Mesenchymal stem cell (in vitro differentiated cells and primary cell): ENCODE data around the gene LPCAT1.

Experiments used
- DNase-seq: peaks from one replicate; pipeline ENCODE4 v3.0.0-alpha.2; 2013
- H2AFZ ChIP-seq: one replicate; pipeline ENCODE4 v1.6.1; 2013; ENCODE audit warnings: low read depth, mild to moderate bottlenecking, control low read depth, inconsistent platforms, low read length, moderate library complexity
- H2AK5ac ChIP-seq: 2 replicates; pipeline ENCODE4 v1.6.1; 2013; ENCODE audit warnings: low read length, moderate library complexity, mild to moderate bottlenecking, inconsistent platforms; ENCODE audit not compliant: severe bottlenecking
- H2BK120ac ChIP-seq: one replicate; pipeline ENCODE4 v1.6.1; 2013; ENCODE audit warnings: low read depth, mild to moderate bottlenecking, inconsistent platforms, low read length, moderate library complexity
- H2BK12ac ChIP-seq, 2 experiments: one replicate each; pipeline ENCODE4 v1.6.1; 2013; ENCODE audit warnings: inconsistent platforms in 2 of 2, low read length in 2 of 2, mild to moderate bottlenecking in 2 of 2, moderate library complexity in 2 of 2, control low read depth in 1 of 2
- H2BK15ac ChIP-seq: one replicate; pipeline ENCODE4 v1.6.1; 2013; ENCODE audit warnings: mild to moderate bottlenecking, low read depth, inconsistent platforms; ENCODE audit not compliant: poor library complexity, severe bottlenecking
- H2BK5ac ChIP-seq: 2 replicates; pipeline ENCODE4 v1.6.1; 2013; ENCODE audit warnings: low read depth, mild to moderate bottlenecking, low read length, control low read depth, inconsistent platforms; ENCODE audit not compliant: poor library complexity, severe bottlenecking
- H3K14ac ChIP-seq, 2 experiments: one replicate each; pipeline ENCODE4 v1.6.1; 2013; ENCODE audit warnings: inconsistent platforms in 2 of 2, low read length in 2 of 2, control low read depth in 1 of 2, mild to moderate bottlenecking in 1 of 2, moderate library complexity in 1 of 2
- H3K18ac ChIP-seq, 2 experiments: one replicate each; pipeline ENCODE4 v1.6.1; 2013; ENCODE audit warnings: inconsistent platforms in 2 of 2, low read length in 2 of 2, control low read depth in 1 of 2, low read depth in 1 of 2, mild to moderate bottlenecking in 1 of 2
- H3K23ac ChIP-seq, 2 experiments: one replicate each; pipeline ENCODE4 v1.6.1; 2013; ENCODE audit warnings: inconsistent platforms in 2 of 2, low read length in 2 of 2, mild to moderate bottlenecking in 2 of 2, moderate library complexity in 2 of 2, control low read depth in 1 of 2
- H3K27ac ChIP-seq: 2 replicates; pipeline ENCODE4 v1.5.1; 2013; ENCODE audit warnings: mild to moderate bottlenecking, moderate library complexity, low read length, control low read depth, inconsistent platforms; ENCODE audit not compliant: poor library complexity, severe bottlenecking
- H3K27me3 ChIP-seq, 2 experiments: 2 replicates each; pipeline versions ENCODE4 v1.6.1 to v1.7.0; 2013; ENCODE audit warnings: low read length in 2 of 2, mild to moderate bottlenecking in 2 of 2, moderate library complexity in 2 of 2, control low read depth in 1 of 2, inconsistent platforms in 1 of 2; ENCODE audit not compliant: control insufficient read depth in 1 of 2, insufficient read depth in 1 of 2
- H3K36me3 ChIP-seq, 2 experiments: 2 replicates each; pipeline versions ENCODE4 v1.6.1 to v1.7.0; 2013; ENCODE audit warnings: low read length in 2 of 2, control low read depth in 1 of 2, inconsistent platforms in 1 of 2, low read depth in 1 of 2, mild to moderate bottlenecking in 1 of 2; ENCODE audit not compliant: insufficient read depth in 2 of 2, control insufficient read depth in 1 of 2
- H3K4ac ChIP-seq, 2 experiments: one replicate each; pipeline ENCODE4 v1.6.1; 2013; ENCODE audit warnings: inconsistent platforms in 2 of 2, low read length in 2 of 2, mild to moderate bottlenecking in 2 of 2, moderate library complexity in 2 of 2, control low read depth in 1 of 2, low read depth in 1 of 2
- H3K4me1 ChIP-seq: 2 replicates; pipeline ENCODE4 v1.6.1; 2013; ENCODE audit warnings: low read depth, low read length, control low read depth; ENCODE audit not compliant: control insufficient read depth, insufficient read depth
- H3K4me2 ChIP-seq: 2 replicates; pipeline ENCODE4 v1.6.1; 2013; ENCODE audit warnings: low read length, mild to moderate bottlenecking, inconsistent platforms; ENCODE audit not compliant: poor library complexity, severe bottlenecking
- H3K4me3 ChIP-seq, 2 experiments: 2 replicates each; pipeline versions ENCODE4 v1.5.1 to v1.7.0; 2013; ENCODE audit warnings: low read length in 2 of 2, mild to moderate bottlenecking in 2 of 2, control low read depth in 1 of 2, low read depth in 1 of 2; ENCODE audit not compliant: insufficient read depth in 1 of 2
- H3K79me1 ChIP-seq: replicated peaks from 2 replicates; pipeline ENCODE4 v1.6.1; 2013; ENCODE audit warnings: mild to moderate bottlenecking, control low read depth, low read length, inconsistent platforms; ENCODE audit not compliant: poor library complexity, severe bottlenecking
- H3K9ac ChIP-seq: 2 replicates; pipeline ENCODE4 v1.7.0; 2013; ENCODE audit warnings: mild to moderate bottlenecking, low read length, moderate library complexity
- H3K9me3 ChIP-seq: 2 replicates; pipeline ENCODE4 v1.7.0; 2013; ENCODE audit warnings: mild to moderate bottlenecking, low read length; ENCODE audit not compliant: control insufficient read depth
- H4K8ac ChIP-seq: one replicate; pipeline ENCODE4 v1.6.1; 2013; ENCODE audit warnings: inconsistent platforms, mild to moderate bottlenecking, low read length, moderate library complexity
- H4K91ac ChIP-seq: one replicate; pipeline ENCODE4 v1.6.1; 2013; ENCODE audit warnings: mild to moderate bottlenecking, low read length, inconsistent platforms
- WGBS: methylation state at CpG from one replicate; pipeline ENCODE4 v1.1.7; 2013; ENCODE audit warnings: mixed read lengths; 5-methylcytosine and 5-hydroxymethylcytosine counted together

Gene LPCAT1

GRCh38 chr5:1526681-1527131, 2.9 kb upstream of the LPCAT1 start:
- H3K4ac ChIP-seq, result no peak overlapping the region
- no peak overlapping the region for H3K4me2 ChIP-seq
- no peak overlapping the region for H2BK15ac ChIP-seq
- no peak overlapping the region for H3K23ac ChIP-seq
- no peak overlapping the region for H3K4me3 ChIP-seq
- no peak overlapping the region for H3K27ac ChIP-seq
- no peak overlapping the region for H4K8ac ChIP-seq
- peaks cover 2% of the 10 kb centered on the region for H3K79me1 ChIP-seq
- H2AFZ ChIP-seq, result no peak overlapping the region
- H2BK120ac ChIP-seq, result no peak overlapping the region
- no peak overlapping the region for H4K91ac ChIP-seq
- DNase-seq, result no peak
- no peaks in the 10 kb centered on the region for H3K27me3 ChIP-seq
- no peak overlapping the region for H2BK5ac ChIP-seq
- no peaks in the 10 kb centered on the region for H3K36me3 ChIP-seq
- H3K14ac ChIP-seq, result no peak overlapping the region
- H3K9me3 ChIP-seq, result no peaks in the 10 kb centered on the region
- no peak overlapping the region for H3K18ac ChIP-seq
- no peak overlapping the region for H3K9ac ChIP-seq
- no peak overlapping the region for H2BK12ac ChIP-seq
- WGBS, result 83% methylated on average over 7 of the region's 9 CpGs
- no peak overlapping the region for H2AK5ac ChIP-seq
- peaks cover 18% of the 10 kb centered on the region for H3K4me1 ChIP-seq

- Histone ChIP-seq H2BK12ac (no peak overlapping the region), H4K8ac (no peak overlapping the region), H2BK15ac (no peak overlapping the region), H3K18ac (no peak overlapping the region), H4K91ac (no peak overlapping the region), H3K79me1 (peaks cover 2% of the 10 kb centered on the region), H3K4me1 (peaks cover 22% of the 10 kb centered on the region), H2BK5ac (no peak overlapping the region), H3K4ac (no peak overlapping the region), H2BK120ac (no peak overlapping the region), H3K4me2 (no peak overlapping the region), H3K27ac (no peak overlapping the region), H3K14ac (no peak overlapping the region), H3K4me3 (no peak overlapping the region), H2AFZ (no peak overlapping the region), H3K23ac (no peak overlapping the region), H3K9ac (no peak overlapping the region), H3K36me3 (peaks cover 0 to 1% of the 10 kb centered on the region in 2 experiments), H3K9me3 (no peaks in the 10 kb centered on the region), H2AK5ac (no peak overlapping the region), H3K27me3 (no peaks in the 10 kb centered on the region)
- WGBS, result 96% methylated on average over 7 of the region's 7 CpGs
- no peak for DNase-seq
These were observed 2.5 kb upstream of the LPCAT1 start for GRCh38 chr5:1526190-1526631.

- Histone ChIP-seq H3K79me1 (peaks cover 2% of the 10 kb centered on the region), H3K9ac (no peak overlapping the region), H3K4me2 (no peak overlapping the region), H3K18ac (no peak overlapping the region), H2BK120ac (no peak overlapping the region), H3K23ac (no peak overlapping the region), H2BK12ac (no peak overlapping the region), H3K4me3 (no peak overlapping the region), H3K4ac (no peak overlapping the region), H3K9me3 (no peaks in the 10 kb centered on the region), H3K27me3 (no peaks in the 10 kb centered on the region), H4K8ac (no peak overlapping the region), H2BK5ac (no peak overlapping the region), H3K14ac (no peak overlapping the region), H2AFZ (no peak overlapping the region), H2AK5ac (no peak overlapping the region), H3K36me3 (peaks cover 0 to 6% of the 10 kb centered on the region in 2 experiments), H2BK15ac (no peak overlapping the region), H3K4me1 (peaks cover 23% of the 10 kb centered on the region), H3K27ac (no peak overlapping the region), H4K91ac (peak overlapping the region; percentile 30)
- WGBS, result 89% methylated on average over 8 of the region's 8 CpGs
- DNase-seq, result no peak
These were observed 1.9 kb upstream of the LPCAT1 start for GRCh38 chr5:1525624-1526189.

DNA sequence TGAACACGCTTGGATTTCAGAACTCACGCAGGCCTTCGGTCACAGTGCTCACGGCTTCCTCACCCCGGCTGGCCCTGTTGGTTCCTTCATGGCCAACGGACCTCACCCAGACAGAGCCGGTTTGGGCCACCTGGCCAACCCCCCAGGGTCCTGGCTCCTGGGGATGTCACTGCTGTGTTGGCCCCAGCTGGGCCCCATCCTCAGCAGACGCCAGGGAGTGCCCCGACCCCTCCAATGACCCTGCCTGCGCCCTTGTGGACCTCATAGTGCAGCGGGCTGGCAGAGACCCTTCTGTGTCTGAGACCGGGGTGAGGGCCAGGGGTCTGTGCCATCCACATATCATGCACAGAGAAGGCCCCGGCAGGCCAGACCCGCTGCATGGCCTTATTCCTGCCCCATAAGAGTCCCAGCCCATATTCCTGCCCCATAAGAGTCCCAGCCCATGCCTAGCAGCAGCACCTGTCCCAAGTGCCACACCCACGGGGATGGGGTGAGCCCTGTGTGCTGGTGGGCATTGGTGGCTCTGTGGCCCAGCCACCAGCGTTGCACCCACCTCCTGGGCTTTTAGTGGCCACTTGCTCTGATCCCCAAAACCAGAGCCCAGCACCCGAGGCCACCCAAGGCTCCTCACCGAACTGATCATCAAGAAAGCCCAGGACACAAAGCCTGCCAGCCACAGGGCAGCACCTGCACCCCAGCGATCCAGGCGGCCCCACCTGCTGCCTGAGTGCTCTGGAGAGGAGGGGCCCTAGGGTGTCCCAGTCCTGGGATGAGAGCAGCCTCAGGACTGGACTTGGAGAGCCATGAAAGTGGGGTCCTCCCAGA, 1.3 kb upstream of the LPCAT1 start:
- no peak overlapping the region for H2BK15ac ChIP-seq
- H4K8ac ChIP-seq, result peak overlapping the region; percentile 88
- no peak overlapping the region for H3K27ac ChIP-seq
- H3K9ac ChIP-seq, result peak overlapping the region; percentile 92
- peak overlapping the region in 1 of 2 experiments; percentile 11 for H2BK12ac ChIP-seq
- peaks cover 23% of the 10 kb centered on the region for H3K4me1 ChIP-seq
- no peak overlapping the region for H3K23ac ChIP-seq
- peak overlapping the region in 1 of 2 experiments; percentile 80 for H3K4me3 ChIP-seq
- H3K18ac ChIP-seq, result no peak overlapping the region
- DNase-seq, result no peak
- peak overlapping the region; percentile 37 for H4K91ac ChIP-seq
- H3K79me1 ChIP-seq, result peaks cover 6% of the 10 kb centered on the region
- no peak overlapping the region for H2AK5ac ChIP-seq
- H3K14ac ChIP-seq, result no peak overlapping the region
- H3K36me3 ChIP-seq, result peaks cover 4 to 10% of the 10 kb centered on the region in 2 experiments
- H3K27me3 ChIP-seq, result no peaks in the 10 kb centered on the region
- 94% methylated on average over 20 of the region's 20 CpGs for WGBS
- H3K4me2 ChIP-seq, result no peak overlapping the region
- no peak overlapping the region for H2BK120ac ChIP-seq
- peak overlapping the region; percentile 20 to 96 for H3K4ac ChIP-seq
- no peak overlapping the region for H2AFZ ChIP-seq
- no peaks in the 10 kb centered on the region for H3K9me3 ChIP-seq
- H2BK5ac ChIP-seq, result no peak overlapping the region
